C4-2B (cell line): Measurements from ENCODE around the gene NKPD1.

ENCODE experiments used
- ZFX ChIP-seq: fragments of 450-650 bp; IDR thresholded peaks from 2 replicates; pipeline ENCODE4 v1.6.1; 2017
- TF ChIP-seq, protein P1 (sequence below): fragments of 450-650 bp; conservative IDR thresholded peaks from 2 replicates; pipeline ENCODE4 v1.5.1; 2017; ENCODE audit warnings: mild to moderate bottlenecking

DNA sequence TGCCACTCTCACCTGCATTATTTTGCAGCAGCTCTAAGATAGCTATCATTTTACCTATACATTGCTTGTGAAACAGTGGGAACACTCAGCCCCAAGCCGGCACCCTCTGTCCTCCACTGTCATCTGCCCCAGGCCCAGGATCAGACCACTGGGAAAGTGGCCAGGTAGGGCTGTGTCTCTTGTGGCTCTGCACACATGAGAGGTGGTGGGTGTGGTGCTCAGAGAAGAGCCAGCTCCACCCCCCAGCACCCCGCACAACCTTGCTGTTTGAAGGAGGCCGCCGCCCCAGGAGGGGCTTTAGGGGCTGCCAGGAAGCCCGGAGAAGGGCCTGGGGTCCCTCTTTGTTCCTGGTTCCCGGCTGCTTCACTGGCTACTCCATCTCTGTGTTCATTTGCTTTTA is 41.2 kb downstream of the NKPD1 start:
- TF ChIP-seq, protein P1, sequence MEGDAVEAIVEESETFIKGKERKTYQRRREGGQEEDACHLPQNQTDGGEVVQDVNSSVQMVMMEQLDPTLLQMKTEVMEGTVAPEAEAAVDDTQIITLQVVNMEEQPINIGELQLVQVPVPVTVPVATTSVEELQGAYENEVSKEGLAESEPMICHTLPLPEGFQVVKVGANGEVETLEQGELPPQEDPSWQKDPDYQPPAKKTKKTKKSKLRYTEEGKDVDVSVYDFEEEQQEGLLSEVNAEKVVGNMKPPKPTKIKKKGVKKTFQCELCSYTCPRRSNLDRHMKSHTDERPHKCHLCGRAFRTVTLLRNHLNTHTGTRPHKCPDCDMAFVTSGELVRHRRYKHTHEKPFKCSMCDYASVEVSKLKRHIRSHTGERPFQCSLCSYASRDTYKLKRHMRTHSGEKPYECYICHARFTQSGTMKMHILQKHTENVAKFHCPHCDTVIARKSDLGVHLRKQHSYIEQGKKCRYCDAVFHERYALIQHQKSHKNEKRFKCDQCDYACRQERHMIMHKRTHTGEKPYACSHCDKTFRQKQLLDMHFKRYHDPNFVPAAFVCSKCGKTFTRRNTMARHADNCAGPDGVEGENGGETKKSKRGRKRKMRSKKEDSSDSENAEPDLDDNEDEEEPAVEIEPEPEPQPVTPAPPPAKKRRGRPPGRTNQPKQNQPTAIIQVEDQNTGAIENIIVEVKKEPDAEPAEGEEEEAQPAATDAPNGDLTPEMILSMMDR, result no peak
- no peak for TF ChIP-seq ZFX
